A549 (cell line): ENCODE results near the gene SEPTIN10. TPM values are rescaled to one million over a fixed set of nuclear protein-coding genes. Genes with fewer than 3 reads are reported as not detected.

ENCODE experiments used
- ATAC-seq, 2 experiments: fragments of 200-7000 bp in 1 of 2; fragments of >200 bp in 1 of 2; cut with Nextera tagmentation in 1 of 2; cut with Tn5 transposase in 1 of 2; 3 replicates each; pipeline versions ENCODE4 v1.8.0 to v1.9.1; 2018 to 2020; ENCODE audit warnings: mild to moderate bottlenecking in 1 of 2, moderate library complexity in 1 of 2
- CTCF ChIA-PET: fragments of 300-600 bp; sonication (Branson Sonifier 250); formaldehyde crosslinking; extraction: SDS; loops from one replicate; lab custom pipeline; 2021; ENCODE audit warnings: antibody characterized with exemption, inconsistent platforms; lab: Yijun Ruan, JAX
- POLR2A ChIA-PET: fragments of 350-600 bp; formaldehyde crosslinking; extraction: SDS; loops from one replicate; lab custom pipeline; 2021; ENCODE audit warnings: antibody characterized with exemption, inconsistent platforms; lab: Yijun Ruan, JAX
- DNase-seq, 2 experiments: peaks; one replicate each; pipeline versions ENCODE4 v3.0.0 to v3.0.0-alpha.2; 2011 to 2016; ENCODE audit warnings: low read depth in 1 of 2, low spot score in 1 of 2
- FAIRE-seq: peaks from 2 replicates; lab custom pipeline; 2011; peaks lifted over from hg19 to GRCh38; lab: Jason Lieb, UNC
- H3K27ac ChIP-seq, 2 experiments: fragments of >200 bp; sonication (Bioruptor Twin); formaldehyde crosslinking; 3 replicates each; pipeline ENCODE4 v1.5.1; 2016 to 2017
- H3K4me1 ChIP-seq: fragments of >200 bp; sonication (Bioruptor Twin); formaldehyde crosslinking; 3 replicates; pipeline ENCODE4 v1.6.1; 2016
- H3K4me2 ChIP-seq: fragments of >200 bp; sonication (Bioruptor Twin); formaldehyde crosslinking; 3 replicates; pipeline ENCODE4 v1.6.1; 2016
- H3K4me3 ChIP-seq: fragments of >200 bp; sonication (Bioruptor Twin); formaldehyde crosslinking; 3 replicates; pipeline ENCODE4 v1.5.1; 2016
- H3K9me3 ChIP-seq: fragments of >200 bp; sonication (Bioruptor Twin); formaldehyde crosslinking; 3 replicates; pipeline ENCODE4 v1.6.1; 2016
- CBX8 ChIP-seq: fragments of 200-600 bp; sonication (generic); IDR thresholded peaks from 2 replicates; pipeline ENCODE4 v1.6.1; 2016
- CEBPB ChIP-seq, 2 experiments: fragments of >200 bp in 1 of 2; sonication (Bioruptor Twin) in 1 of 2; formaldehyde crosslinking in 1 of 2; IDR thresholded peaks; 2 replicates each; pipeline ENCODE4 v1.6.1; 2012 to 2016
- CTCF ChIP-seq: fragments of >200 bp; sonication (Bioruptor Twin); formaldehyde crosslinking; IDR thresholded peaks from 3 replicates; pipeline ENCODE4 v1.5.1; 2016
- E2F6 ChIP-seq: IDR thresholded peaks from 2 replicates; pipeline ENCODE4 v1.6.1; 2012; ENCODE audit warnings: low read depth, borderline replicate concordance
- EHF ChIP-seq: fragments of 250-450 bp; sonication (Bioruptor Pico); IDR thresholded peaks from 2 replicates; pipeline ENCODE4 v1.5.0; 2020; ENCODE audit warnings: mild to moderate bottlenecking
- EHMT2 ChIP-seq: fragments of 200-600 bp; sonication (generic); IDR thresholded peaks from 2 replicates; pipeline ENCODE4 v1.6.1; 2016; ENCODE audit warnings: antibody characterized with exemption, low read depth, mild to moderate bottlenecking, moderate library complexity
- ESRRA ChIP-seq: fragments of 150-350 bp; IDR thresholded peaks from 2 replicates; pipeline ENCODE4 v1.6.1; 2014; ENCODE audit warnings: mild to moderate bottlenecking, low read length, borderline replicate concordance
- FOSB ChIP-seq: fragments of 250-450 bp; sonication (Bioruptor Pico); IDR thresholded peaks from 2 replicates; pipeline ENCODE4 v1.5.0; 2020; ENCODE audit warnings: mild to moderate bottlenecking, moderate library complexity
- GATA3 ChIP-seq: IDR thresholded peaks from 2 replicates; pipeline ENCODE4 v1.6.1; 2012; ENCODE audit warnings: borderline replicate concordance
- HDAC2 ChIP-seq: fragments of 200-600 bp; sonication (generic); IDR thresholded peaks from 2 replicates; pipeline ENCODE4 v1.6.1; 2016
- MYC ChIP-seq: IDR thresholded peaks from 2 replicates; pipeline ENCODE4 v1.6.1; 2012; ENCODE audit warnings: mild to moderate bottlenecking, inconsistent platforms, low read length, improper control_type of control experiment, borderline replicate concordance
- NPAS2 ChIP-seq: fragments of 250-450 bp; sonication (Bioruptor Pico); IDR thresholded peaks from 2 replicates; pipeline ENCODE4 v1.8.0; 2022; ENCODE audit warnings: mild to moderate bottlenecking, moderate library complexity, borderline replicate concordance
- NR3C1 ChIP-seq: fragments of >200 bp; sonication (Bioruptor Twin); formaldehyde crosslinking; IDR thresholded peaks from 3 replicates; pipeline ENCODE4 v1.6.1; 2017
- PHF8 ChIP-seq: fragments of 200-600 bp; sonication (generic); IDR thresholded peaks from 2 replicates; pipeline ENCODE4 v1.6.1; 2016; ENCODE audit warnings: low read depth, mild to moderate bottlenecking, antibody characterized with exemption, moderate library complexity, borderline replicate concordance
- RAD21 ChIP-seq, 2 experiments: fragments of >200 bp in 1 of 2; sonication (Bioruptor Twin) in 1 of 2; formaldehyde crosslinking in 1 of 2; IDR thresholded peaks in 1 of 2; conservative IDR thresholded peaks in 1 of 2; 2 replicates in 1 of 2; 3 replicates in 1 of 2; pipeline ENCODE4 v1.6.1; 2012 to 2018; ENCODE audit warnings: inconsistent platforms in 1 of 2
- REST ChIP-seq: fragments of 200-600 bp; sonication (generic); IDR thresholded peaks from 2 replicates; pipeline ENCODE4 v1.6.1; 2016; ENCODE audit warnings: antibody characterized with exemption, mild to moderate bottlenecking, moderate library complexity
- RFX5 ChIP-seq: fragments of 450-650 bp; IDR thresholded peaks from 2 replicates; pipeline ENCODE4 v1.7.1; 2014; ENCODE audit warnings: antibody characterized with exemption, mild to moderate bottlenecking, moderate library complexity
- RNF2 ChIP-seq: fragments of 200-600 bp; sonication (generic); IDR thresholded peaks from 2 replicates; pipeline ENCODE4 v1.6.1; 2016; ENCODE audit warnings: low read depth, mild to moderate bottlenecking, antibody characterized with exemption, moderate library complexity, borderline replicate concordance
- SREBF2 ChIP-seq: fragments of 450-650 bp; IDR thresholded peaks from 2 replicates; pipeline ENCODE4 v1.6.1; 2014; ENCODE audit warnings: mild to moderate bottlenecking, moderate library complexity
- ZNF302 ChIP-seq: fragments of 250-450 bp; sonication (Bioruptor Pico); IDR thresholded peaks from 2 replicates; pipeline ENCODE4 v1.9.0; 2021; ENCODE audit warnings: inconsistent platforms, mild to moderate bottlenecking, moderate library complexity
- WGBS: methylation state at CpG from one replicate; pipeline ENCODE4 v1.1.6; 2017; ENCODE audit errors: missing lambda C conversion rate; 5-methylcytosine and 5-hydroxymethylcytosine counted together
- polyA plus RNA-seq, 4 experiments: library from polyadenylated mRNA; depleted of rRNA in 3 of 4; stranded (reverse); fragments of >200 nt; fragmentation: RNase III in 1 of 4; extraction: RNeasy Plus Mini Kit Qiagen cat#74134 plus additional on column Dnase treatment in 1 of 4; gene quantifications; 2 replicates in 3 of 4; 3 replicates in 1 of 4; pipeline ENCODE4 v1.2.3, GENCODE V29; 2011 to 2017
- TF ChIP-seq, protein P1 (sequence below): IDR thresholded peaks from 2 replicates; pipeline ENCODE4 v1.6.1; 2012
- TF ChIP-seq, protein P2 (sequence below): IDR thresholded peaks from 2 replicates; pipeline ENCODE4 v1.6.1; 2012
- TF ChIP-seq, protein P3 (sequence below): fragments of 250-450 bp; sonication (Bioruptor Pico); IDR thresholded peaks from 2 replicates; pipeline ENCODE4 v1.5.0; 2021; ENCODE audit warnings: mild to moderate bottlenecking, moderate library complexity, borderline replicate concordance
- TF ChIP-seq, protein P4 (sequence below): fragments of 450-650 bp; IDR thresholded peaks from 2 replicates; pipeline ENCODE4 v1.6.1; 2014; ENCODE audit warnings: antibody characterized with exemption
- TF ChIP-seq, protein P5 (sequence below): fragments of >200 bp; sonication (Bioruptor Twin); formaldehyde crosslinking; IDR thresholded peaks from 3 replicates; pipeline ENCODE4 v1.6.1; 2016
- TF ChIP-seq, protein P6 (sequence below): fragments of >200 bp; sonication (Bioruptor Twin); formaldehyde crosslinking; IDR thresholded peaks from 2 replicates; pipeline ENCODE4 v1.6.1; 2016

The SEPTIN10 gene
- polyA plus RNA-seq, 2 of the 4 experiments (the other 2 are of a cell fraction) = 87.6 to 95.0 TPM

GRCh38 chr2:109545828-109546713 lies 67.7 kb downstream of the SEPTIN10 start:
- POLR2A ChIA-PET = interaction anchor here (0.7 to 2.1 kb wide), 4 partner anchors 63 to 190 kb away, joined by 3 to 5 read pairs (median 3); partner anchors contain the start of genes SEPTIN10 and SOWAHC
- Histone ChIP-seq H3K27ac (no peak overlapping the region), H3K9me3 (no peaks in the 10 kb centered on the region), H3K4me1 (peaks cover 4% of the 10 kb centered on the region; the same call in 2 of the 3 replicates), H3K4me3 (no peak overlapping the region), H3K4me2 (no peak overlapping the region)
- 32% methylated on average over 10 of the region's 10 CpGs for WGBS
- ATAC-seq (peak; percentile 89 to 92), FAIRE-seq (peak; percentile 43), DNase-seq (peak; percentile 24 to 69)
- CTCF ChIA-PET = interaction anchor here (0.6 to 7.9 kb wide), 44 partner anchors 8 to 418 kb away, joined by 3 to 101 read pairs (median 6); partner anchors contain the start of genes SEPTIN10 and SOWAHC
- TF ChIP-seq REST (no peak), EHMT2 (no peak), PHF8 (no peak), NPAS2 (CRISPR knock-in tag) (no peak), CEBPB (IDR thresholded peaks at IDR 0.05) (0 out of 4 replicates have a peak, but pooled peaks of 1 of the 2 experiments have one; percentile 8), RFX5 (no peak), ESRRA (no peak), RAD21 (conservative IDR thresholded peaks at IDR 0.05 in 1 of 2, IDR thresholded peaks at IDR 0.05 in 1 of 2) (peak; percentile 96 to 97), ZNF302 (CRISPR knock-in tag) (no peak), RNF2 (no peak), CTCF (peak; percentile 90), SREBF2 (no peak), E2F6 (no peak), FOSB (CRISPR knock-in tag) (no peak), NR3C1 (no peak), EHF (CRISPR knock-in tag) (no peak), GATA3 (no peak), HDAC2 (no peak), CBX8 (no peak), MYC (no peak)
- TF ChIP-seq, protein P1, sequence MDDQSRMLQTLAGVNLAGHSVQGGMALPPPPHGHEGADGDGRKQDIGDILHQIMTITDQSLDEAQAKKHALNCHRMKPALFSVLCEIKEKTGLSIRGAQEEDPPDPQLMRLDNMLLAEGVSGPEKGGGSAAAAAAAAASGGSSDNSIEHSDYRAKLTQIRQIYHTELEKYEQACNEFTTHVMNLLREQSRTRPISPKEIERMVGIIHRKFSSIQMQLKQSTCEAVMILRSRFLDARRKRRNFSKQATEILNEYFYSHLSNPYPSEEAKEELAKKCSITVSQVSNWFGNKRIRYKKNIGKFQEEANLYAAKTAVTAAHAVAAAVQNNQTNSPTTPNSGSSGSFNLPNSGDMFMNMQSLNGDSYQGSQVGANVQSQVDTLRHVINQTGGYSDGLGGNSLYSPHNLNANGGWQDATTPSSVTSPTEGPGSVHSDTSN = no peak
- TF ChIP-seq, protein P2, sequence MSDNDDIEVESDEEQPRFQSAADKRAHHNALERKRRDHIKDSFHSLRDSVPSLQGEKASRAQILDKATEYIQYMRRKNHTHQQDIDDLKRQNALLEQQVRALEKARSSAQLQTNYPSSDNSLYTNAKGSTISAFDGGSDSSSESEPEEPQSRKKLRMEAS = no peak
- TF ChIP-seq, protein P3, sequence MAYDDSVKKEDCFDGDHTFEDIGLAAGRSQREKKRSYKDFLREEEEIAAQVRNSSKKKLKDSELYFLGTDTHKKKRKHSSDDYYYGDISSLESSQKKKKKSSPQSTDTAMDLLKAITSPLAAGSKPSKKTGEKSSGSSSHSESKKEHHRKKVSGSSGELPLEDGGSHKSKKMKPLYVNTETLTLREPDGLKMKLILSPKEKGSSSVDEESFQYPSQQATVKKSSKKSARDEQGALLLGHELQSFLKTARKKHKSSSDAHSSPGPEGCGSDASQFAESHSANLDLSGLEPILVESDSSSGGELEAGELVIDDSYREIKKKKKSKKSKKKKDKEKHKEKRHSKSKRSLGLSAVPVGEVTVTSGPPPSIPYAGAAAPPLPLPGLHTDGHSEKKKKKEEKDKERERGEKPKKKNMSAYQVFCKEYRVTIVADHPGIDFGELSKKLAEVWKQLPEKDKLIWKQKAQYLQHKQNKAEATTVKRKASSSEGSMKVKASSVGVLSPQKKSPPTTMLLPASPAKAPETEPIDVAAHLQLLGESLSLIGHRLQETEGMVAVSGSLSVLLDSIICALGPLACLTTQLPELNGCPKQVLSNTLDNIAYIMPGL (CRISPR knock-in tag) = no peak
- TF ChIP-seq, protein P4, sequence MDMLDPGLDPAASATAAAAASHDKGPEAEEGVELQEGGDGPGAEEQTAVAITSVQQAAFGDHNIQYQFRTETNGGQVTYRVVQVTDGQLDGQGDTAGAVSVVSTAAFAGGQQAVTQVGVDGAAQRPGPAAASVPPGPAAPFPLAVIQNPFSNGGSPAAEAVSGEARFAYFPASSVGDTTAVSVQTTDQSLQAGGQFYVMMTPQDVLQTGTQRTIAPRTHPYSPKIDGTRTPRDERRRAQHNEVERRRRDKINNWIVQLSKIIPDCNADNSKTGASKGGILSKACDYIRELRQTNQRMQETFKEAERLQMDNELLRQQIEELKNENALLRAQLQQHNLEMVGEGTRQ = no peak
- TF ChIP-seq, protein P5, sequence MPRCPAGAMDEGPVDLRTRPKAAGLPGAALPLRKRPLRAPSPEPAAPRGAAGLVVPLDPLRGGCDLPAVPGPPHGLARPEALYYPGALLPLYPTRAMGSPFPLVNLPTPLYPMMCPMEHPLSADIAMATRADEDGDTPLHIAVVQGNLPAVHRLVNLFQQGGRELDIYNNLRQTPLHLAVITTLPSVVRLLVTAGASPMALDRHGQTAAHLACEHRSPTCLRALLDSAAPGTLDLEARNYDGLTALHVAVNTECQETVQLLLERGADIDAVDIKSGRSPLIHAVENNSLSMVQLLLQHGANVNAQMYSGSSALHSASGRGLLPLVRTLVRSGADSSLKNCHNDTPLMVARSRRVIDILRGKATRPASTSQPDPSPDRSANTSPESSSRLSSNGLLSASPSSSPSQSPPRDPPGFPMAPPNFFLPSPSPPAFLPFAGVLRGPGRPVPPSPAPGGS = no peak
- TF ChIP-seq, protein P6, sequence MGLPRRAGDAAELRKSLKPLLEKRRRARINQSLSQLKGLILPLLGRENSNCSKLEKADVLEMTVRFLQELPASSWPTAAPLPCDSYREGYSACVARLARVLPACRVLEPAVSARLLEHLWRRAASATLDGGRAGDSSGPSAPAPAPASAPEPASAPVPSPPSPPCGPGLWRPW = no peak
